Naive thymus-derived CD4-positive, alpha-beta T cell (primary cell): Measurements from ENCODE around the gene MTFR1L. TPM values are rescaled to one million over a fixed set of nuclear protein-coding genes. Genes with fewer than 3 reads are reported as not detected.

Experiments
- ATAC-seq: fragments of 150-1000 bp; cut with Tn5 transposase; 2 replicates; pipeline ENCODE4 v1.10.0; 2021; ENCODE audit warnings: mild to moderate bottlenecking, moderate library complexity
- CTCF ChIA-PET: fragments of 350-600 bp; sonication (Branson Sonifier 250); formaldehyde crosslinking; loops from one replicate; lab custom pipeline; 2021; ENCODE audit warnings: antibody characterized with exemption; lab: Charles Lee
- POLR2A ChIA-PET: fragments of 350-600 bp; sonication (Branson Sonifier 250); formaldehyde crosslinking; loops from one replicate; lab custom pipeline; 2021; ENCODE audit warnings: antibody characterized with exemption, inconsistent platforms; lab: Charles Lee
- DNase-seq, 9 donors: peaks; one replicate each; pipeline versions ENCODE4 v3.0.0 to v3.0.0-alpha.2; 2020 to 2022; ENCODE audit warnings: mixed read lengths in 1 of 9
- H3K27ac ChIP-seq: one replicate; pipeline ENCODE4 v1.7.0; 2013; ENCODE audit warnings: mild to moderate bottlenecking, low read depth, low read length, moderate library complexity
- H3K27me3 ChIP-seq, 2 donors: one replicate each; pipeline ENCODE4 v1.7.0; 2013; ENCODE audit warnings: low read length in 2 of 2, mild to moderate bottlenecking in 2 of 2, moderate library complexity in 2 of 2; ENCODE audit not compliant: control insufficient read depth in 2 of 2, insufficient read depth in 2 of 2
- H3K36me3 ChIP-seq, 3 experiments: 1 replicate in 2 of 3; 2 replicates in 1 of 3; pipeline ENCODE4 v1.7.0; 2013; ENCODE audit warnings: low read length in 3 of 3, mild to moderate bottlenecking in 3 of 3, moderate library complexity in 1 of 3; ENCODE audit not compliant: insufficient read depth in 3 of 3, control insufficient read depth in 2 of 3
- H3K4me1 ChIP-seq, 2 donors: one replicate each; pipeline ENCODE4 v1.7.0; 2013; ENCODE audit warnings: low read length in 2 of 2, mild to moderate bottlenecking in 2 of 2, moderate library complexity in 1 of 2; ENCODE audit not compliant: control insufficient read depth in 2 of 2, insufficient read depth in 2 of 2
- H3K4me3 ChIP-seq: 2 replicates; pipeline ENCODE4 v1.7.0; 2013; ENCODE audit warnings: mild to moderate bottlenecking, low read length
- H3K9me3 ChIP-seq, 3 experiments: 1 replicate in 2 of 3; 2 replicates in 1 of 3; pipeline ENCODE4 v1.7.0; 2013; ENCODE audit warnings: low read length in 3 of 3; ENCODE audit not compliant: control insufficient read depth in 2 of 3
- H3K27ac Mint-ChIP-seq, 9 donors: one replicate each; pipeline ENCODE4 v1.8.0; 2020 to 2022; ENCODE audit warnings: mixed read lengths in 9 of 9, mild to moderate bottlenecking in 8 of 9, moderate library complexity in 5 of 9, inconsistent platforms in 2 of 9
- H3K27me3 Mint-ChIP-seq, 5 donors: one replicate each; pipeline ENCODE4 v1.8.0; 2021 to 2022; ENCODE audit warnings: mixed read lengths in 5 of 5, mild to moderate bottlenecking in 1 of 5
- H3K36me3 Mint-ChIP-seq, 5 donors: one replicate each; pipeline ENCODE4 v1.8.0; 2020 to 2022; ENCODE audit warnings: mixed read lengths in 5 of 5, mild to moderate bottlenecking in 3 of 5, inconsistent platforms in 1 of 5
- H3K4me1 Mint-ChIP-seq, 7 donors: one replicate each; pipeline ENCODE4 v1.8.0; 2020 to 2022; ENCODE audit warnings: mixed read lengths in 7 of 7, mild to moderate bottlenecking in 3 of 7, inconsistent platforms in 1 of 7
- H3K4me3 Mint-ChIP-seq, 10 donors: one replicate each; pipeline ENCODE4 v1.8.0; 2020 to 2022; ENCODE audit warnings: mild to moderate bottlenecking in 10 of 10, mixed read lengths in 10 of 10, moderate library complexity in 6 of 10, inconsistent platforms in 2 of 10
- H3K9me3 Mint-ChIP-seq, 11 donors: one replicate each; pipeline ENCODE4 v1.8.0; 2020 to 2022; ENCODE audit warnings: mixed read lengths in 11 of 11, mild to moderate bottlenecking in 4 of 11, inconsistent platforms in 1 of 11, moderate library complexity in 1 of 11
- intact Hi-C, 2 donors: fragments of 100-400 bp; cut with micrococcal nuclease; formaldehyde crosslinking; loops; one replicate each; pipeline ENCODE4 v1.15.1; 2023
- polyA plus RNA-seq, 2 donors: library from polyadenylated mRNA; unstranded; fragments of 300-500 nt; fragmentation: Illumina TruSeq; gene quantifications; one replicate each; pipeline ENCODE4 v1.2.3, GENCODE V29; 2021
- total RNA-seq, 6 experiments: library from RNA in 5 of 6; stranded (reverse) in 5 of 6; gene quantifications; 1 replicate in 5 of 6; 2 replicates in 1 of 6; pipeline ENCODE4 v1.2.3 and lab custom pipeline; 2021 to 2026

The MTFR1L gene
- total and polyA plus RNA-seq, 7 experiments from 2014 or later, result 39.6 to 60.2 (median 42.4) TPM

- POLR2A ChIA-PET, result interaction anchor here (0.6 to 3.8 kb wide), 4 partner anchors 10 to 102 kb away, joined by 3 to 32 read pairs (median 4); no protein-coding TSS in a partner anchor
- intact Hi-C loops, result loop anchor here in 1 of 2 donors (2.0 kb wide), 3 partner anchors 47 to 575 kb away; partner anchors contain the start of gene RSRP1
- DNase-seq (no peak), ATAC-seq (no peak)
- Mint-ChIP-seq H3K4me3 (peak overlapping the region; percentile 89 to 96 (median 93)), H3K9me3 (peaks cover 0 to 12% (median 0%) of the 10 kb centered on the region in 11 donors), H3K27me3 (no peaks in the 10 kb centered on the region), H3K36me3 (peaks cover 0 to 8% (median 4%) of the 10 kb centered on the region in 5 donors), H3K27ac (peak overlapping the region; percentile 92 to 98 (median 94)), H3K4me1 (peaks cover 30 to 57% (median 44%) of the 10 kb centered on the region in 7 donors)
- CTCF ChIA-PET, result interaction anchor here (1.0 to 3.8 kb wide), 4 partner anchors 11 to 213 kb away, joined by 3 to 11 read pairs (median 4); partner anchors contain the start of gene PAFAH2
- Histone ChIP-seq H3K9me3 (no peaks in the 10 kb centered on the region), H3K4me1 (peaks cover 19 to 28% of the 10 kb centered on the region in 2 donors), H3K27ac (peak overlapping the region; percentile 91), H3K27me3 (no peaks in the 10 kb centered on the region), H3K4me3 (peak overlapping the region; percentile 97), H3K36me3 (peaks cover 0 to 13% (median 7%) of the 10 kb centered on the region in 3 experiments)
Observed at GRCh38 chr1:25821630-25822091, 1.9 kb downstream of the MTFR1L start.

DNA sequence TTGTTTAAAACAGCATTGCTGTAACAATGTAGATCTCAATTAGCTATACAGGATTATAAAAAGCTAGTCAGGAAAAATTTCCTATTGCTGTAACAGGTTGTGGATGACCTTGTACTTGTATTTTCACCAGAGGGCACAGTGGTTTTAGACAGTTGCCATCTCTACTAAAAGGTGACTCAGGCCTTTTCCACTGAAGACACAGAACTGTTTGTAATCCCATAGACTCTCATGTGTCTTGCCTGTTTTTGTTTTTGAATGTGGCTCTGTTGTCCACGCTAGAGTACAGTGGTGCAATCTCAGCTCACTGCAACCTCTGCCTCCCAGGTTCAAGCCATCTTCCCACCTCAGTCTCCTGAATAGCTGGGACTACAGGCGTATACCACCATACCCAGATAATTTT is 5.9 kb downstream of the MTFR1L start:
- DNase-seq (no peak), ATAC-seq (no peak)
- peaks cover 0 to 4% (median 0%) of the 10 kb centered on the region in 11 donors for H3K9me3 Mint-ChIP-seq
- ChIA-PET POLR2A (no interaction called here), CTCF (interaction anchor here (0.6 kb wide), 1 partner anchor 195 kb away, joined by 3 read pairs; no protein-coding TSS in a partner anchor)
- Histone ChIP-seq H3K27ac (no peak overlapping the region), H3K4me3 (no peak overlapping the region), H3K27me3 (no peaks in the 10 kb centered on the region), H3K4me1 (peaks cover 13 to 14% of the 10 kb centered on the region in 2 donors), H3K36me3 (peaks cover 9 to 48% (median 11%) of the 10 kb centered on the region in 3 experiments), H3K9me3 (no peaks in the 10 kb centered on the region)
- no peak overlapping the region for H3K4me3 Mint-ChIP-seq
- peaks cover under 1 to 31% (median 25%) of the 10 kb centered on the region in 5 donors for H3K36me3 Mint-ChIP-seq
- H3K4me1 Mint-ChIP-seq, result peaks cover 18 to 27% (median 18%) of the 10 kb centered on the region in 7 donors
- H3K27me3 Mint-ChIP-seq, result no peaks in the 10 kb centered on the region
- no peak overlapping the region for H3K27ac Mint-ChIP-seq
- intact Hi-C loops, result no loop called here

GRCh38 chr1:25826571-25826970 is 6.8 kb downstream of the MTFR1L start:
- Histone ChIP-seq H3K36me3 (peaks cover 9 to 58% (median 11%) of the 10 kb centered on the region in 3 experiments), H3K9me3 (no peaks in the 10 kb centered on the region), H3K4me3 (no peak overlapping the region), H3K4me1 (peaks cover 6 to 9% of the 10 kb centered on the region in 2 donors), H3K27ac (no peak overlapping the region), H3K27me3 (no peaks in the 10 kb centered on the region)
- Mint-ChIP-seq H3K4me1 (peaks cover 8 to 28% (median 17%) of the 10 kb centered on the region in 7 donors), H3K4me3 (no peak overlapping the region), H3K9me3 (peaks cover 0 to under 1% (median 0%) of the 10 kb centered on the region in 11 donors), H3K27ac (no peak overlapping the region), H3K27me3 (no peaks in the 10 kb centered on the region), H3K36me3 (peaks cover 5 to 40% (median 30%) of the 10 kb centered on the region in 5 donors)
- DNase-seq (no peak), ATAC-seq (no peak)
- POLR2A ChIA-PET, result no interaction called here
- CTCF ChIA-PET, result no interaction called here
- intact Hi-C loops, result no loop called here

DNA sequence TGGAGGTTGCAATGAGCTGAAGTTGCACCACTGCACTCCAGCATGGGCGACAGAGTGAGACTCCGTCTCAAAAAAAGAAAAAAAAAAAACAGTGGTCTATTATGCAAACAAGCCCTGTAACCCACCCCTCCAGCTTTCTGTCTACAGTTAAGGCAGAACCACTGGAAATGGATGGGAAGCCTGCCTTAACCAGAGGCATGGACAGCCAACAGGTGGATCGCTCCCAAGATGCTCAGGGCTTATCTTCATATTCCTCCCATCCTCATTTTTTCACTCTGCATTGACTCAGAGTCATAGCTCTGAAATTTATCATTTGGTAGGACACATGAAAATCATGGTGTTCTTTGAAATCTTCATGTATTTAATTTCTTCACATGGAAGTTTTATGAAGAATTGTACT is 8.7 kb downstream of the MTFR1L start:
- Histone ChIP-seq H3K4me3 (no peak overlapping the region), H3K36me3 (peaks cover 9 to 75% (median 19%) of the 10 kb centered on the region in 3 experiments), H3K9me3 (no peaks in the 10 kb centered on the region), H3K27me3 (no peaks in the 10 kb centered on the region), H3K4me1 (peaks cover 0 to 14% of the 10 kb centered on the region in 2 donors), H3K27ac (no peak overlapping the region)
- CTCF ChIA-PET, result no interaction called here
- DNase-seq, result no peak
- H3K27me3 Mint-ChIP-seq, result no peaks in the 10 kb centered on the region
- POLR2A ChIA-PET, result interaction anchor here (0.6 to 5.4 kb wide), 2 partner anchors 8 to 89 kb away, joined by 3 to 32 read pairs; partner anchors contain the start of gene MTFR1L
- no peak overlapping the region for H3K27ac Mint-ChIP-seq
- peaks cover under 1 to 28% (median 24%) of the 10 kb centered on the region in 7 donors for H3K4me1 Mint-ChIP-seq
- no peak overlapping the region for H3K4me3 Mint-ChIP-seq
- peaks cover 5 to 46% (median 32%) of the 10 kb centered on the region in 5 donors for H3K36me3 Mint-ChIP-seq
- intact Hi-C loops, result no loop called here
- no peak for ATAC-seq
- no peaks in the 10 kb centered on the region for H3K9me3 Mint-ChIP-seq

DNA sequence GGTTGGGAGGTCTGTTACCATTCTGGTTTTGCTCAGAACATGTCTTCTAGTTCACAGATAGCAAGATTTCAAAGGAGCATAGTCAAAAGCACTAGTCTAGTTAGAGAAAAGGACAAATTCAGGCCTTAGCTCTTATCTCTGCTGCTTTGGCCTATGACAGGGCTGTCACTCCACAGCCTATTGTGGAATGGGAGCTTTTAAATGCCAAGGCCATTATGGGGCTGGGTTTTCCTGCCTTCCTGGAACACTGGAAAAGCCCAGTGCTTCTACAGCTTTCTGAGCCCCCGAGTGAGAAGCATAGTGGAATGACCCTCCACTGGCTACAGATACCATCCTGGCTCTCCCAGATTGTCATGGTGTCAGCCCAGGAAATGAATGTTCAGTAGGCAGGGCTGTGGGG is 9.3 kb downstream of the MTFR1L start:
- no peak for ATAC-seq
- no peaks in the 10 kb centered on the region for H3K27me3 Mint-ChIP-seq
- H3K4me3 Mint-ChIP-seq, result no peak overlapping the region
- H3K4me1 Mint-ChIP-seq, result peaks cover 0 to 24% (median 21%) of the 10 kb centered on the region in 7 donors
- H3K27me3 ChIP-seq, result no peaks in the 10 kb centered on the region
- H3K27ac Mint-ChIP-seq, result peak overlapping the region in 1 of 9 donors; percentile 10
- H3K9me3 Mint-ChIP-seq, result no peaks in the 10 kb centered on the region
- no peak overlapping the region for H3K4me3 ChIP-seq
- ChIA-PET POLR2A (interaction anchor here (0.6 to 5.4 kb wide), 2 partner anchors 9 to 89 kb away, joined by 3 to 32 read pairs; partner anchors contain the start of gene MTFR1L), CTCF (no interaction called here)
- no peak overlapping the region for H3K27ac ChIP-seq
- H3K36me3 ChIP-seq, result peaks cover 9 to 75% (median 19%) of the 10 kb centered on the region in 3 experiments
- intact Hi-C loops, result no loop called here
- no peaks in the 10 kb centered on the region for H3K9me3 ChIP-seq
- H3K4me1 ChIP-seq, result peaks cover 0 to 14% of the 10 kb centered on the region in 2 donors
- peaks cover 5 to 48% (median 32%) of the 10 kb centered on the region in 5 donors for H3K36me3 Mint-ChIP-seq
- DNase-seq, result no peak

DNA sequence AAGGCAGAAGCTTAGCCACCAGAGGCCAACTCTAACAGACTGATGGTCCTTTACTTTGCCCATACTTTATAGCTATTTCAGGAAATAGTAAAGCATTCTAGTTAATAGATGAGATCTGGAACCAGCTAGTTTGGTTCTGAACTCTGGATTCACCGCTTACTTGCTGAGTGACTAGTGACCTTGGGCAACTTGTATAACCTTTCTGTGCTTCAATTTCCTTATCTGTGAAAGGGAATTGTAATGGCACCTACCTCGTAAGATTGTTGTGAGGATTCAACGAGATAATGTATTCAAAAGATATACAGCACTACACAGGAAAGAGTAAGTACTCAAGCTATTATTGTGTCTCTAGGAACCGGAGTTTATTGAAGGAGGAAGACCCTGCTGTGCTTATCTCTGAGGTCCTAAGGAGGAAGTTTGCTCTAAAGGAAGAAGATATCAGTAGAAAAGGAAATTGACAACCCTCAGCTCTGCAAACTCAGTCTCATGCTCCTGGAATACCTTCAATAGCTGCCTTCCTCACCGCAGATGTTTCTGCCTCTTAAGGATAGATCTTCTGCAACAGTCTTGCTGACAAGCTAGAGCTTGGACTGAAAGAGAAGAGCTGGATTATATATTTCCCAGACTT is 11.9 kb downstream of the MTFR1L start:
- Histone ChIP-seq H3K27ac (peak overlapping the region; percentile 38), H3K36me3 (peaks cover 9 to 66% (median 12%) of the 10 kb centered on the region in 3 experiments), H3K27me3 (no peaks in the 10 kb centered on the region), H3K4me1 (peaks cover 0 to 14% of the 10 kb centered on the region in 2 donors), H3K4me3 (no peak overlapping the region), H3K9me3 (no peaks in the 10 kb centered on the region)
- intact Hi-C loops, result loop anchor here in 1 of 2 donors (1.0 kb wide), 1 partner anchor 11 kb away; no protein-coding TSS in a partner anchor
- DNase-seq, result no peak
- no peaks in the 10 kb centered on the region for H3K9me3 Mint-ChIP-seq
- peak overlapping the region in 8 of 9 donors; percentile 23 to 80 (median 67) for H3K27ac Mint-ChIP-seq
- no peak for ATAC-seq
- peak overlapping the region in 4 of 10 donors; percentile 0 to 47 (median 5) for H3K4me3 Mint-ChIP-seq
- H3K27me3 Mint-ChIP-seq, result no peaks in the 10 kb centered on the region
- POLR2A ChIA-PET, result interaction anchor here (0.7 to 5.4 kb wide), 3 partner anchors 11 to 20 kb away, joined by 3 to 32 read pairs (median 4); partner anchors contain the start of gene MTFR1L
- CTCF ChIA-PET, result interaction anchor here (1.0 to 1.6 kb wide), 2 partner anchors 13 to 68 kb away, joined by 3 read pairs; no protein-coding TSS in a partner anchor
- peaks cover 9 to 53% (median 29%) of the 10 kb centered on the region in 5 donors for H3K36me3 Mint-ChIP-seq
- peaks cover 0 to 29% (median 21%) of the 10 kb centered on the region in 7 donors for H3K4me1 Mint-ChIP-seq
